RWPE2 (cell line): ENCODE data around the gene KCNK15.
A peak's percentile ranks its signal among the peaks of the same experiment; 100 is the strongest.

ENCODE experiments used
- ATAC-seq: fragments of 200-7000 bp; cut with Tn5 transposase; 3 replicates; pipeline ENCODE4 v1.9.1; 2021; ENCODE audit warnings: low read depth
- DNase-seq: peaks from one replicate; pipeline ENCODE4 v3.0.0-alpha.2; 2020; ENCODE audit warnings: low spot score
- H3K27ac ChIP-seq: fragments of 450-650 bp; 2 replicates; pipeline ENCODE4 v1.5.1; 2017; ENCODE audit warnings: mild to moderate bottlenecking; ENCODE audit not compliant: poor library complexity, severe bottlenecking
- H3K27me3 ChIP-seq: fragments of 250-450 bp; sonication (Bioruptor Pico); 2 replicates; pipeline ENCODE4 v1.5.1; 2021; ENCODE audit warnings: mild to moderate bottlenecking, moderate library complexity; ENCODE audit not compliant: insufficient read depth, poor library complexity, severe bottlenecking
- H3K36me3 ChIP-seq: fragments of 250-450 bp; sonication (Bioruptor Pico); 2 replicates; pipeline ENCODE4 v1.5.1; 2020; ENCODE audit warnings: low read depth, mild to moderate bottlenecking, moderate library complexity
- H3K4me1 ChIP-seq: fragments of 250-450 bp; sonication (Bioruptor Pico); 2 replicates; pipeline ENCODE4 v1.5.1; 2021; ENCODE audit warnings: mild to moderate bottlenecking, moderate library complexity; ENCODE audit not compliant: insufficient read depth, poor library complexity, severe bottlenecking
- H3K4me3 ChIP-seq: fragments of 250-450 bp; sonication (Bioruptor Pico); 2 replicates; pipeline ENCODE4 v1.5.1; 2021; ENCODE audit warnings: mild to moderate bottlenecking, moderate library complexity; ENCODE audit not compliant: severe bottlenecking
- H3K9me3 ChIP-seq: fragments of 250-450 bp; sonication (Bioruptor Pico); 2 replicates; pipeline ENCODE4 v1.5.1; 2021; ENCODE audit warnings: mild to moderate bottlenecking, moderate library complexity; ENCODE audit not compliant: severe bottlenecking
- TF ChIP-seq, protein P1 (sequence below): fragments of 450-650 bp; IDR thresholded peaks from one replicate; pipeline ENCODE4 v1.5.1; 2017; ENCODE audit warnings: mild to moderate bottlenecking, moderate library complexity; ENCODE audit not compliant: poor library complexity, severe bottlenecking

The KCNK15 gene

DNA sequence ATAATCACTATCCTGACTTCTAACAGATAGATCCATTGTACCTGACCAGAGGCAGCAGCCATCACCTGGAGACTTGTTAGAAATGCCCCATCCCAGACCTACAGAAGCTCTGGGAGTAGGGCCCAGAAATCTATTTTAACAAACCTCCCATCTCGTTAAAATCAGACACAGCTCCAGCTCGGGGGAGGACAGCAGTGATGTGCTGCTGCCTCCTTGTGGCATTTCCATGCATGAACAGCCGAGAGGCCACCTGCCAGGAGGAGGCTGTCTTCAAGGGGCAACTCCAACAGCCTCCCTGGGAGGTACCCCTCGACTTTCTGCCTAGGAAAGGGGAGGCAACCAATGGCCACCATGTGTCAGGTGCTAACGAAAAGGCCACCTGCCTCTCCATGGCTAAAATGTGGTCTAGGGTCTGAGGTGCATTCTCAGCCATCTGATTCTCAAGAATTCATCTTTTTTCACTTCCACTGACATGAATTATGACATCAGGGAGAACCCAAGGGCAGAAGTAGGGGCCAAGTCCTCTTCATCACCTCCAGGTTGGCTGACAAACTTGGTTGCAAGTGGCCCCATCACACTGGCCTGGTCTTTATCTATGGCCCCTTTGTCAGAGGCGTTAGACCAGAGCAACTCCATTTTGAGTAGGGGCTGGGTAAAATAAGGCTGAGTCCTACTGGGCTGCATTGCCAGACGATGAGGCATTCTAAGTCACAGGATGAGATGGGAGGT is 12.2 kb upstream of the KCNK15 start:
- Histone ChIP-seq H3K27ac (no peak overlapping the region), H3K4me3 (no peak overlapping the region), H3K4me1 (peaks cover 35% of the 10 kb centered on the region), H3K27me3 (no peaks in the 10 kb centered on the region), H3K9me3 (no peaks in the 10 kb centered on the region), H3K36me3 (no peaks in the 10 kb centered on the region)
- ATAC-seq = peak; percentile 20
- DNase-seq = no peak
- TF ChIP-seq, protein P1, sequence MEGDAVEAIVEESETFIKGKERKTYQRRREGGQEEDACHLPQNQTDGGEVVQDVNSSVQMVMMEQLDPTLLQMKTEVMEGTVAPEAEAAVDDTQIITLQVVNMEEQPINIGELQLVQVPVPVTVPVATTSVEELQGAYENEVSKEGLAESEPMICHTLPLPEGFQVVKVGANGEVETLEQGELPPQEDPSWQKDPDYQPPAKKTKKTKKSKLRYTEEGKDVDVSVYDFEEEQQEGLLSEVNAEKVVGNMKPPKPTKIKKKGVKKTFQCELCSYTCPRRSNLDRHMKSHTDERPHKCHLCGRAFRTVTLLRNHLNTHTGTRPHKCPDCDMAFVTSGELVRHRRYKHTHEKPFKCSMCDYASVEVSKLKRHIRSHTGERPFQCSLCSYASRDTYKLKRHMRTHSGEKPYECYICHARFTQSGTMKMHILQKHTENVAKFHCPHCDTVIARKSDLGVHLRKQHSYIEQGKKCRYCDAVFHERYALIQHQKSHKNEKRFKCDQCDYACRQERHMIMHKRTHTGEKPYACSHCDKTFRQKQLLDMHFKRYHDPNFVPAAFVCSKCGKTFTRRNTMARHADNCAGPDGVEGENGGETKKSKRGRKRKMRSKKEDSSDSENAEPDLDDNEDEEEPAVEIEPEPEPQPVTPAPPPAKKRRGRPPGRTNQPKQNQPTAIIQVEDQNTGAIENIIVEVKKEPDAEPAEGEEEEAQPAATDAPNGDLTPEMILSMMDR = peak; percentile 100

DNA sequence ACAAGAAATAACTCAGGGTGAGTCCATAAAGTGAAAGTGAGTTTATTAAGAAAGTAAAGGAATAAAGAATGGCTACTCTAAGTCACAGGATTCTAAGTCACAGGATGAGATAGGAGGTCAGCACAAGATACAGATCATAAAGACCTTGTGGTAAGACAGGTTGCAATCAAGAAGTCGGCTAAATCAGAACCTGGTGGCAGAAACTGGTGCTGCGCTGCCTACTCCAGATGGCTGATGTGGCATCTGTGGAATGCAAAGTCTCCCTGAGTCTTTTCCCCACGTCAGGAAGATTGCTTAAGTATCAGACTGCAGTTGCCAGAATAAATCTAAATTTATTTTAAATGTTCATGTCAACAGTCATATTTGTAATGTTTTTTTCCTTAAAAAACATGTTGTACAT is 10.7 kb upstream of the KCNK15 start:
- Histone ChIP-seq H3K27ac (no peak overlapping the region), H3K4me3 (no peak overlapping the region), H3K36me3 (no peaks in the 10 kb centered on the region), H3K27me3 (no peaks in the 10 kb centered on the region), H3K4me1 (peaks cover 22% of the 10 kb centered on the region), H3K9me3 (no peaks in the 10 kb centered on the region)
- ATAC-seq = peak; percentile 42
- TF ChIP-seq, protein P1 = peak; percentile 34
- no peak for DNase-seq

DNA sequence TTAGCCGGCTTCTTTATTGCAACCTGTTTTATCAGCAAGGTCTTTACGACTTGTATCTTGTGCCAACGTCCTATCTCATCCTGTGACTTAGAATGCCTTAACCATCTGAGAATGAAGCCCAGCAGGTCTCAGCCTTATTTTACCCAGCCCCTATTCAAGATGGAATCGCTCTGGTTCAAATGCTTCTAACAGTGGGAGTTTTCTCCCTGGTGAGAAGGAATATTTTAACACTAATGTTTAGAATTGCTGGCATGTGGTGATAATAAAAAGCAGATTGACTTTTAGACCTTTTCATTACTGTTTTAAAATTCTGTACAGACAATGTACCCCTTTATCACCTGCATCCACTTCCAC is 9.9 kb upstream of the KCNK15 start:
- Histone ChIP-seq H3K27me3 (no peaks in the 10 kb centered on the region), H3K9me3 (no peaks in the 10 kb centered on the region), H3K4me1 (peaks cover 15% of the 10 kb centered on the region), H3K4me3 (no peak overlapping the region), H3K36me3 (no peaks in the 10 kb centered on the region), H3K27ac (no peak overlapping the region)
- TF ChIP-seq, protein P1 = no peak
- ATAC-seq (no peak), DNase-seq (no peak)

DNA sequence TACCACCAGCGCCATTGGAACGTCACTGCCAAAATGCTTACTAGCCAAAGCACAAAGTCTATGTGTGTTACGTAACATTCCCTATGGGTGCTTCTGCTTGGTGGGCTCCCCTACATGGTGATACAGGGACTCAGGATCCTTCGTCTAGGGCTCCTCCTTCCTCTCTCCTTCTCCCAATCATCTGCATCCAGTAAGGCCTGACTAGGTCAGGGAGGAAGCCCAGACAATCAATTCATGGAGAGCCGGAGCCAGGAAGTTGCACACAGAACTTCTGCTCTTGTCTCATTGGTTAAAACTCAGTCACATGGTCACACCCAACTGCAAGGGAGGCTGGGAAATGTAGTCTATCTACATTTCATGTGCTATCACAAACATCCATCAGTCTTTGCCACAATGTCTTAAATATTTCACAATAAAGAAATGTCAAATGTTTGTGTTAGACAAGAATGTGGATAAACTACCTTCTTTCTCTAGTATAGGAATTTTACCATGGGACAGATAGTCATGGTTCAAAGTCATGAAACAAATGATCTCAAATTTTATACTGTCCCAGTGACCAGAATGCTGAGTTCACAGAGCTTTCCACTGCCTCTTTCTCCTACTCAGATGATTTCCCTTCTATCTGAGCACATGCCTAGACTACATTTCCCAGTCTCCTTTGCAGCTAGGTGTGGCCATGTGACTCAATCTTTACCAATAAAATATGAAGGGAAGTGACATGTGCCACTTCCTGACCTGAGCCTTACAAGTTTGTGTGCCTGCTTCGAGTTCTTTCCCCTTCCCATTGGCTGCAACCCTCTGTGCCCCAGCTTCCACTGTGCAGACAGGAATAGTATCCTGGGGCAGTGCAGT is 9.3 kb upstream of the KCNK15 start:
- Histone ChIP-seq H3K4me1 (peaks cover 13% of the 10 kb centered on the region), H3K36me3 (no peaks in the 10 kb centered on the region), H3K27ac (no peak overlapping the region), H3K9me3 (no peaks in the 10 kb centered on the region), H3K4me3 (no peak overlapping the region), H3K27me3 (no peaks in the 10 kb centered on the region)
- no peak for DNase-seq
- TF ChIP-seq, protein P1 = no peak
- peak; percentile 37 for ATAC-seq
